GM19099 (cell line): ENCODE data around the gene LRRC42.

ENCODE experiments used
- POLR2A ChIP-seq: IDR thresholded peaks from 3 replicates; pipeline ENCODE4 v1.6.1; 2011; ENCODE audit warnings: low read depth; ENCODE audit not compliant: insufficient read length; ENCODE audit errors: extremely low read depth

LRRC42 gene

GRCh38 chr1:53949023-53949990 is 3.2 kb downstream of the LRRC42 start:
- TF ChIP-seq POLR2A = no peak

- TF ChIP-seq POLR2A = no peak
These were observed 5.5 kb downstream of the LRRC42 start for GRCh38 chr1:53951697-53952096.

GRCh38 chr1:53954128-53954527 is 8.0 kb downstream of the LRRC42 start:
- TF ChIP-seq POLR2A = no peak

GRCh38 chr1:53956308-53957168 is 10.4 kb downstream of the LRRC42 start:
- no peak for TF ChIP-seq POLR2A

- TF ChIP-seq POLR2A = no peak
These were observed 11.2 kb downstream of the LRRC42 start for GRCh38 chr1:53957194-53957818.

GRCh38 chr1:53959664-53960250 is 13.6 kb downstream of the LRRC42 start:
- no peak for TF ChIP-seq POLR2A

- no peak for TF ChIP-seq POLR2A
These were observed 16.2 kb downstream of the LRRC42 start for GRCh38 chr1:53962395-53962794.

GRCh38 chr1:53963460-53963859 is 17.3 kb downstream of the LRRC42 start:
- no peak for TF ChIP-seq POLR2A

GRCh38 chr1:53964109-53964508 is 18.0 kb downstream of the LRRC42 start:
- TF ChIP-seq POLR2A = no peak

- no peak for TF ChIP-seq POLR2A
These were observed 20.6 kb downstream of the LRRC42 start for GRCh38 chr1:53966794-53967193.

- TF ChIP-seq POLR2A = no peak
These were observed 21.4 kb downstream of the LRRC42 start for GRCh38 chr1:53967409-53968124.

- TF ChIP-seq POLR2A = no peak
These were observed 22.0 kb downstream of the LRRC42 start for GRCh38 chr1:53968125-53968513.

GRCh38 chr1:53971718-53972117 is 25.6 kb downstream of the LRRC42 start:
- TF ChIP-seq POLR2A = no peak

- no peak for TF ChIP-seq POLR2A
These were observed 29.7 kb downstream of the LRRC42 start for GRCh38 chr1:53975861-53976260.
